Fibroblast of skin of right quadriceps (primary cell): ENCODE results near the gene MRPS26.

ENCODE experiments used
- DNase-seq: peaks from one replicate; pipeline ENCODE4 v3.0.0-alpha.2; 2013

Gene MRPS26

GRCh38 chr20:3077618-3078134 lies 31.8 kb downstream of the MRPS26 start:
- no peak for DNase-seq

GRCh38 chr20:3080939-3081388 lies 35.1 kb downstream of the MRPS26 start:
- no peak for DNase-seq

GRCh38 chr20:3081641-3082040 lies 35.8 kb downstream of the MRPS26 start:
- DNase-seq: no peak

DNA sequence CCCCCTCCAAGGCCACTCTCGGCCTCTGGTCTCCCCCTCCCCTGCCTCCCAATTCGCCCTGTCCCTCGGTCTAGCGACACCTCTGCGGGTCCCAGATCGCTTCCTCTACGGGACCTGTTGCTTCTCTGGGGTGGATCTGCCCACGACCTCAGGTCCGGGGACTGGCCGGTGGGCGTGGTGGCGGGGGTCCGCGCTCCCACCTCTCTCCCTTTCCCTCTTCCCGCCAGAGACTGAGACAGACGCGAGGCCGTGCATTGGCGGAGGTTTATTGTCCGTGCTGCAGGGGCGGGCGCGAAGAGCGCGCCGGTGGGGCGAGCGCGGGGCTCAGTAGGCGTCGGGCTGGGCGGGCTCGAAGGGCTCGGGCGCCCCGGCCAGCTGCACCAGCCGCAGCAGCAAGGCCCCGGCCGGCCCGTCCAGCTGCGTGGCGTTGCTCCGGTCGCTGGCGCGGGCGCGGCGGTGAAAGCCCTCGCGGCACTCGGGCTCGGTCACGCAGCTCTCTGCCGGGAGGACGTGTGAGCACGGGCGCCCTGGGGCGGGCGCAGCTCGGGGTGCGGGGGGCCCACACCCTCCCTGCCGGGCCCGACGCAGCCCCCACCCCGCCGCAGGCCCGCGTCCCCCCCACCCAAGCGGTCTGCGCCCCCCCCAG lies 36.6 kb downstream of the MRPS26 start:
- no peak for DNase-seq

DNA sequence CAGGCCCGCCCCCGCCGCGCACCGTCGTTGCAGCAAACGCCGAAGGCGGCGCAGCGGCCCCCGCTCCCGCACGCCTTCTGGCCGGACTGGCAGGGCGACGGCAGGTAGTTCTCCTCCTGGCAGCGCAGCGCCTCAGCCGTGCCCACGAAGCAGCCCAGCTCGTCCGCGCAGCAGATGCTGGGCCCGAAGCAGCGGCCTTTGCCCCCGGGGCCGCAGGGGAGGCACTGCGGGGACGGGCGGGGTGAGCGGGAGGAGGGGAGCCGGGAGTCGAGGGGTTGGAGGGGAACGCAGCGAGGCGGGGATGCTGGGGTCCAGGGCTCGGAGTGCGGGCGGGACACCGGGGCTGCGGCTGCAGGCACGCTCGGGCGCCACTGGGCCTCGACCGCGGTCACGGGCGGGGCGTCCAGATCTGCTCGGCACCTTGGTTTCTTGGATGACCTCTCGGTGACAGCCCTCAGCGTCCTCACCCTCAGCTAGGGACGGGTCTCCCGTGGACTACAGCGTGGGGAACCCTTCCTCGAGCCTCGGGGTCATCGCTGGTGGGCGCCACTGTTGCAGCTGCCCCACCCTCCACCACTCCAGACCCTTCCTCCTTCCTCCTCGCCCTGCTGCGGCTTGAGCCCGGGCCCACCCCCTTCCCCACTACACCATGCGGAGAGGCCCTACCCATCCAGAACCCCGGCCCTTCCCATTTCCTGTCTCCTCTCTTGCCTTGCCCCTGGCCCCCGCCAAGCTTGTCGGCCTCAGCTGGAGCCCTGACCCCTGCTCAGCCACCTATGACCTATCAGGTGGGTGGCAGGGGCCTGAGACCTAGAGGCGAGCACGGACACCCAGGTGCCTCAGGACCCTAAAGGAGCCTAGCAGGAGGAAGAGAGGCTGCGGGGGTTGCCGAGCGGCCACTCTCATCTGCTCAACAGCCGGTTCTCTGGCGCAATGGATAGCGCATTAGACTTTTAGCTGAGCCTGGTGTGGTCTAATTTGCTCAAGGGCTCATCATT lies 37.4 kb downstream of the MRPS26 start:
- DNase-seq: no peak

GRCh38 chr20:3084283-3084985 lies 38.6 kb downstream of the MRPS26 start, which contains the start of gene AVP:
TSS of gene AVP (minus strand) at chr20:3084724. CDS start at chr20:3084674, 50 bp downstream.
- no peak for DNase-seq

DNA sequence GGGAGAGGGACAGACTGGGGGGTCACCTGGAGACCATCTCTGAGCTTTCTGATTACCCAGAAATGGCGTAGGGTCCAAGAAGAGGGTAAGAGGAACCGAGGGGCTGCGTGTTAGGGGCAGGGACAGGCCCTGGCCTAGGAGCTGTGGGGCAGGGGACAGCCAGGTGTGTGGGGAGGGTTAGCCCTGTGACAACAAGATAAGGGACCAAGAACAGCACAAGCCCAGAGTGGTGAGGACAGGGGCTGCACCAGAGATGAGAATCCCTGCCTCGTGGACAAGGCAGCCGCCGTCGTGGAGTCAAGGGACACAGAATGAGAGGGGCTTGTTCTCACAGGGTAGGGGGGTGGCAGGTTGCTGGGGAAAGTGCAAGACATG lies 39.1 kb downstream of the MRPS26 start:
- no peak for DNase-seq

DNA sequence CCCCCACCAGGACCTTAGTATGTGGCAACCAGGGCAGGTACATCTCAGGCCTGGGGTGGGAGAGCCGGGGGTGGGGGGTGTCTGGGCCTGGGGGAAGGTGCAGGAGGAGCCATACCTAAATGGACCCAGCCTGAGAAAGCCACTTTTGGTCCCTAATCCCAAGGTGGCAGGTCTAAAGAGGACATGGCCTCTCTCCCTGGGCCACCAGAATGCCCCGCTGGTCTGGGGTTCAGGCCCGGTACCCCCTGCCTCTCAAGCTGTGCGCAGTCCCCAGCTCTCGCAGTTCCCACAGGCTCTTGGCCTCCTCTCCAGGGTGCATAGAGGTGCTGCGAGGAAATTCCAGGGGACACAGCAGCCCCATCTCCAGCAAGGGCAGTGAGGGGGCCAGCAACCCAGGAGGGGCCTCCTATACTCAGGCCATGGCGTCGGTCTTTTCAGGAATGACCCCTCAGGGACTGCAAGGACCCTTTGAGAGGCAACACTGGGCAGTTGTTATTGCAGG lies 39.8 kb downstream of the MRPS26 start:
- DNase-seq: no peak

DNA sequence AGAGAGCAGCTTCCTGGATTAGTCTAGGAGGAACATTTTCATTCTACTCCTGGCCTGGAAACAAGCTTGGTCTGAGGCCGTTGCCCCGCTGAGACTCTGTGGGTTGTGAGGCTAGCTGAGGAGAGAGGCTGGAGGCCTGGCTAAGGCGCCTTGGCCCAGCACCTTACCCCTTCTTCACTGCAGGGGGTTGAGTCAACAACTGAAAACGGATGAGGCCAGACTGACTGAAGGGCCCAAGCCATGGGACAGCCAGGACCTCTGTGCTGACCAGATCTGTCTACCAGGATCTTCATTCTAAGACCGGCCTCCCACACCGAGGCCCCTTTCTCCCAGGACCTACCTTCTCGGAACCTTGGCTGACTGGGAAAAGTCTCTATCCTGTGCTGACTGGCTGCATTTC lies 42.2 kb downstream of the MRPS26 start:
- no peak for DNase-seq

- DNase-seq: no peak
Measured at GRCh38 chr20:3090565-3090964, 44.7 kb downstream of the MRPS26 start.

DNA sequence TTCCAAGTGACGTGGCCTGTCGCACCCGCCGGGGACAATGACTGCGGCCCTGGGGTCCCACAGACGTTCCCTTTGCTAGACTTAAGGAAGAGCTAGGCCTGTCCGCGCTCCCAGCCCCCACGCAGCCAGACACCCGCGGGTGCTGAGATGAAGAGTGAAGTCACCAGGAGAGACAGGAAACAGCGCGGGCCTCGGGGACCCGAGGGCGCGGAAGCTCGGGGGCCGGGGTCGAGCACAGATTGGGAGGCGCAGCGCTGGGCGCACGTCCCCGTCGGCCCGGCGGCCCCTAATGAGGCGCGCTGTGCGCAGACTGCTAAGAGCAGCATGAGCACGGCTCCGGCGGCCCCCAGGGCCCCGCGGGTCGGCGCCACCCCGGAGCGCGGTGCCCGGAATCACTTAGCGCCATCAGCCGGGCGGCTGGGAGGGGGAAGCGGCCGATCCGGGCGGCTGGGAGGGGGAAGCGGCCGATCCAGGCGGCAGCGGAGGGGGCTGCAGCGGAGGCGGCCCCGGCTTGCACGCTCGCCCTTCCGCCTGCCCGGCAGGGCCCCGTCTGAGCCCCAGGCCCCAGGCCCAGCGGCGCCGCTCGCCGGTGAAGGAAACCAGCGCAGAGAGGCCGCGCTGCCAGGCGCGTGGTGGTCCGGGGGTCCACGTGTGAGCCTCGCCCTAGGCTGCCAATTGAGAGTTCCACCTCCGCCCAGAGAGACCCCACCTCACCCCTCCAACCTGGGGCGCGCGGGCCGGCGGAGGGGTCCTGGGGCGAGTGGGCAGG lies 46.9 kb downstream of the MRPS26 start:
- peak; percentile 17 for DNase-seq

DNA sequence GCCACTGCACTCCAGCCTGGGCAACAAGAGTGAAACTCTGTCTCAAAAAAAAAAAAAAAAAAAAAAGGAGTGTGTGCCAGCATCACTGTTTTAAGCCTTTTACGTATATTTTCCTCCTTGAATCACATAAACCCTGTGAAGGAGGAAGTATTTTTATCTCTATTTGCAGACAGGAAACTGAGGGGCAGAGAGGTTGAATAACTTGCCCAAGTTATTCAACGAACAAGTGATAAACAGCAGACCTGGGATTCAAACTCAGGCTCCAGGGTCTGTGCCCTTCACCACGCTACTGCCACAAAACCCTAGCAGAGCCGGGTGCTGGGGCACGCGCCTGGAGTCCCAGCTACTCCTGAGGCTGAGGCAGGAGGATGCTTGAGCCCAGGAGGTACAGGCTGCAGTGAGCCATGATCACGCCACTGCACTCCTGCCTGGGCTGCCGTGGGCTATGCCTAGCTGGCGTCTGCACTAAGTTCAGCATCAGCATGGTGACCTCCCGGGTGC lies 48.1 kb downstream of the MRPS26 start:
- no peak for DNase-seq

DNA sequence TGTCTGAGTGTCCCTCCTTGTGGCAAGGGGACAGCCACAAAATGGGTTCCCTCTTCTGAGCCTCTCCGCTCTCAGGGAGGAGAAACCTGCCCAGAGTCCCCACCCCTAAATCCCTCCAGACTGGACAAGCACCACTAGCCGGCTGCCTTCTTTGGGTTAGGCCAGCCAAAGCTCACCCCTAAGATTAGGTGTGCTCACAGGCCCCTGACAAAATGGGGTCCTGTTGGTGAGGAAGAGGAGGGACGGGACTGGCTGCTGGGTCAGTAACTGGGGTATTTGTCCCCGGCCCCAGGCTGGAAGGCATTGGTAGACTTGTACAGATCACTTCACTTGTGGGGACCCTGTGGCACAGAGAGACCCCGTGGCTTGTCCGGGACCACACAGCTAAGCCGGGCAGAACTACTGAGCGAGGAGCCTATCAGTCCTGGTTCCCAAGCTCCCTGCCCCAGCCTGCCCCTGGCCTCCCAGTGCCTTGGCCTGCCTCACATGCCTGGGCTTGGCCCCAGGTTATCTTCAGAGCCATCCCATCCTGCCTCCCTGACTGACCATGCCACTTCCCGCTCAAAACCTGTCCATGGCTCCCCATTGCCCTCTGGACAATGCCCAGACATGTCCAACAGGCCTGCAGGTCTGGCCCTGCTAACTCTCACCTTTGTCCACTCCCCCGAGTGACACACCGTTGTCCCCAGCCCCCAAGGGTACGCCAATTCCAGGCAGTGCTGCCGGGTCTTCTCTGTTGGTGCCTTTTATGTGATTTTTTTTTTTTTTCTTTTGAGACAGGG lies 49.2 kb downstream of the MRPS26 start:
- no peak for DNase-seq
